OCI-LY3 (cell line): ENCODE data around the gene CUL9.

Experiments
- H2AFZ ChIP-seq: fragments of 200-600, 300-600 bp; shearing (Covaris generic); 2 replicates; pipeline ENCODE4 v1.6.0; 2014; ENCODE audit warnings: antibody characterized with exemption, low read depth, low read length
- H3K27ac ChIP-seq: fragments of 200-600, 300-600 bp; sonication (generic); 2 replicates; pipeline ENCODE4 v1.5.1; 2014; ENCODE audit warnings: mild to moderate bottlenecking, low read length, moderate library complexity, mixed read lengths
- H3K27me3 ChIP-seq: fragments of 200-600, 300-600 bp; sonication (generic); 2 replicates; pipeline ENCODE4 v1.6.1; 2014; ENCODE audit warnings: low read depth, low read length, mixed read lengths
- H3K36me3 ChIP-seq: fragments of 200-600, 300-600 bp; sonication (generic); replicated peaks from 2 replicates; pipeline ENCODE3; 2014; ENCODE audit warnings: low read depth, low read length, mixed read lengths
- H3K4me1 ChIP-seq: fragments of 300-600, 200-600 bp; sonication (generic); 2 replicates; pipeline ENCODE4 v1.6.1; 2014; ENCODE audit warnings: low read length, mixed read lengths
- H3K4me2 ChIP-seq: fragments of 200-600, 300-600 bp; sonication (generic); 2 replicates; pipeline ENCODE4 v1.6.1; 2014; ENCODE audit warnings: low read length, mixed read lengths
- H3K4me3 ChIP-seq: fragments of 300-600, 200-600 bp; sonication (generic); 2 replicates; pipeline ENCODE4 v1.5.1; 2014; ENCODE audit warnings: antibody characterized with exemption, mild to moderate bottlenecking, low read length, moderate library complexity
- H3K79me2 ChIP-seq: fragments of 300-600, 200-600 bp; shearing (Covaris generic); 2 replicates; pipeline ENCODE4 v1.6.1; 2014; ENCODE audit warnings: mild to moderate bottlenecking, low read length, mixed read lengths
- H3K9ac ChIP-seq: fragments of 300-600, 200-600 bp; shearing (Covaris generic); 2 replicates; pipeline ENCODE4 v1.6.0; 2014; ENCODE audit warnings: mild to moderate bottlenecking, low read length, moderate library complexity
- H3K9me3 ChIP-seq: fragments of 200-600, 300-600 bp; shearing (Covaris generic); 2 replicates; pipeline ENCODE4 v1.6.1; 2014; ENCODE audit warnings: low read length, mixed read lengths; ENCODE audit not compliant: insufficient read depth
- H4K20me1 ChIP-seq: fragments of 200-600, 300-600 bp; sonication (generic); 2 replicates; pipeline ENCODE4 v1.6.1; 2016; ENCODE audit warnings: low read length, mixed read lengths; ENCODE audit not compliant: insufficient read depth
- EZH2phosphoT487 ChIP-seq: fragments of 200-600 bp; shearing (Covaris generic); IDR thresholded peaks from 2 replicates; pipeline ENCODE4 v1.6.1; 2018; ENCODE audit warnings: antibody characterized with exemption, mixed run types, low read depth
- TF ChIP-seq, protein P1 (sequence below): fragments of 200-600, 300-600 bp; sonication (generic); IDR thresholded peaks from 2 replicates; pipeline ENCODE4 v1.5.1; 2014; ENCODE audit warnings: antibody characterized with exemption, low read length, low read depth

The CUL9 gene

DNA sequence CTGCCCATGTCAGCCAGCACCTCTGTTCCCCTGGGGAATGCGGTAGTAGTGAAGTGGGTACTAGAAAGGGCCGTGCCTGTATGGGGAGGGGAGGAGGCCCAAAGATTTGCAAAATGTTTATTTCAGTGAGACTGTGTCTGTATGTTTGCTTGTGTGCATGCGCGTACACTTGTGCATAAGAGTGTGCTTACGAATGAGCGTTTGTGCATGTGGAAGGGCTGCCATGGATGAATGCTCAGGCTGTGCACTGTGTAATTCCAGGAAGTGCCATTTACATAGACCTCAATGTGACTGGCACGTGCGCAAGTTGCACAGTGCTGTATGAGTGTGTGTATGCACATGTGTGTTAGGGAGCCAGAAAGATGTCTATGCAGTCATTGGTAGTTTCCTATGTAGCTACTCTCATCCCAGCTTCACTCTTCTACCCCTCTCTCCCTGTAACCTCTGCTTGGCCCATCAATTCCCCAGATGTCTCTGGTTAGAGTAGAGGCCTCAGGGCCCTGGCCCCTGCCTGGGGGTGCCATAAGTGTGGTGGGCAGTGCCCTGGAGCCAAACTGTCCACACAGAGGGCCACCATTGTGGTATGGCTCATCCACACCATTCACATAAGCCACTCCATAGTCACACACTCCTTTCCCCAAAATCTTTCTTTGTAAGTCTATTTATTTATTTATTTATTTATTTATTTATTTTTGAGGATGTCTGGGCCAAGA is 89.3 kb downstream of the CUL9 start:
- Histone ChIP-seq H3K9me3 (no peaks in the 10 kb centered on the region), H4K20me1 (no peaks in the 10 kb centered on the region), H3K4me3 (peak overlapping the region; percentile 9), H3K4me2 (peak overlapping the region; percentile 85), H3K27me3 (peaks cover 15% of the 10 kb centered on the region; the same call in 1 of the 2 replicates), H3K36me3 (no peaks in the 10 kb centered on the region), H2AFZ (peak overlapping the region; percentile 28; the same call in 1 of the 2 replicates), H3K9ac (peak overlapping the region; percentile 9; the same call in 1 of the 2 replicates), H3K79me2 (no peaks in the 10 kb centered on the region), H3K27ac (peak overlapping the region; percentile 5; the same call in 1 of the 2 replicates), H3K4me1 (peaks cover 57% of the 10 kb centered on the region)
- TF ChIP-seq, protein P1, sequence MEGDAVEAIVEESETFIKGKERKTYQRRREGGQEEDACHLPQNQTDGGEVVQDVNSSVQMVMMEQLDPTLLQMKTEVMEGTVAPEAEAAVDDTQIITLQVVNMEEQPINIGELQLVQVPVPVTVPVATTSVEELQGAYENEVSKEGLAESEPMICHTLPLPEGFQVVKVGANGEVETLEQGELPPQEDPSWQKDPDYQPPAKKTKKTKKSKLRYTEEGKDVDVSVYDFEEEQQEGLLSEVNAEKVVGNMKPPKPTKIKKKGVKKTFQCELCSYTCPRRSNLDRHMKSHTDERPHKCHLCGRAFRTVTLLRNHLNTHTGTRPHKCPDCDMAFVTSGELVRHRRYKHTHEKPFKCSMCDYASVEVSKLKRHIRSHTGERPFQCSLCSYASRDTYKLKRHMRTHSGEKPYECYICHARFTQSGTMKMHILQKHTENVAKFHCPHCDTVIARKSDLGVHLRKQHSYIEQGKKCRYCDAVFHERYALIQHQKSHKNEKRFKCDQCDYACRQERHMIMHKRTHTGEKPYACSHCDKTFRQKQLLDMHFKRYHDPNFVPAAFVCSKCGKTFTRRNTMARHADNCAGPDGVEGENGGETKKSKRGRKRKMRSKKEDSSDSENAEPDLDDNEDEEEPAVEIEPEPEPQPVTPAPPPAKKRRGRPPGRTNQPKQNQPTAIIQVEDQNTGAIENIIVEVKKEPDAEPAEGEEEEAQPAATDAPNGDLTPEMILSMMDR: no peak
- TF ChIP-seq EZH2phosphoT487: no peak

DNA sequence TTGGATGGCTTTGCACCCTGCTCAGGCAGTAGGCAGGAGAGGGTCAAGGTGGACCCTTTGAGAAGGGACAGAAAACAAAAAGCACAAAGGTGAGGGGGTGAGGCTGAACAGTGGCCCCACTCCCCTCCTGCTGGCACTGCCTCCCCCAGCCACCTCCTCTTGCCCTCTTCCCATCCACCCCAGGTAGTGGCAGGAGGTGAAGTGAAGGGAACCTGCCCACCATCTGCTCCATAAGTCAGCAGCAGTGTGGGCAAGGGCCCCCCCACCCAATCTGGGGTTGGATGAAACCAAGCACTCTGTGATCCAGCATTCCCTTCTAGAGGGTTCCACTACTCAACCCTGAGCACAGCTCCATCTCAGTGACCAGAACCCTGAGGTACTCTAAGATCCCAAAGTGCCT is 89.9 kb downstream of the CUL9 start:
- H2AFZ ChIP-seq: no peak overlapping the region
- no peak for TF ChIP-seq EZH2phosphoT487
- TF ChIP-seq, protein P1: no peak
- H3K27ac ChIP-seq: no peak overlapping the region
- H3K36me3 ChIP-seq: no peaks in the 10 kb centered on the region
- no peaks in the 10 kb centered on the region for H3K79me2 ChIP-seq
- no peaks in the 10 kb centered on the region for H4K20me1 ChIP-seq
- no peak overlapping the region for H3K4me3 ChIP-seq
- H3K27me3 ChIP-seq: peaks cover 16% of the 10 kb centered on the region; the same call in 1 of the 2 replicates
- no peak overlapping the region for H3K4me2 ChIP-seq
- H3K9ac ChIP-seq: no peak overlapping the region
- H3K9me3 ChIP-seq: no peaks in the 10 kb centered on the region
- peaks cover 60% of the 10 kb centered on the region for H3K4me1 ChIP-seq

GRCh38 chr6:43273707-43274106 is 91.7 kb downstream of the CUL9 start:
- Histone ChIP-seq H3K4me3 (no peak overlapping the region), H3K9ac (no peak overlapping the region), H3K27ac (no peak overlapping the region), H3K9me3 (no peaks in the 10 kb centered on the region), H3K4me1 (peaks cover 43% of the 10 kb centered on the region), H3K4me2 (no peak overlapping the region), H3K27me3 (peaks cover 12% of the 10 kb centered on the region; the same call in 1 of the 2 replicates), H4K20me1 (no peaks in the 10 kb centered on the region), H2AFZ (no peak overlapping the region), H3K36me3 (no peaks in the 10 kb centered on the region), H3K79me2 (no peaks in the 10 kb centered on the region)
- TF ChIP-seq, protein P1: no peak
- TF ChIP-seq EZH2phosphoT487: no peak
